GM12892 (cell line): ENCODE data around the gene INTS3.

Experiments
- POLR2A ChIP-seq: IDR thresholded peaks from 2 replicates; pipeline ENCODE4 v1.6.1; 2011; ENCODE audit warnings: low read depth, low read length, control low read depth
- POLR2AphosphoS5 ChIP-seq: IDR thresholded peaks from 2 replicates; pipeline ENCODE4 v1.6.1; 2011; ENCODE audit warnings: low read depth, low read length, control low read depth

GRCh38 chr1:153803470-153804056, 75.7 kb downstream of the INTS3 start:
- TF ChIP-seq POLR2A (no peak), POLR2AphosphoS5 (no peak)
